ENCODE results near the gene MARCHF10. TPM values are rescaled to one million over a fixed set of nuclear protein-coding genes. Genes with fewer than 3 reads are reported as not detected.
A peak's percentile ranks its signal among the peaks of the same experiment; 100 is the strongest.

MARCHF10 gene
- total RNA-seq, 5 donors from 2014 or later (not counting 1 experiment from before 2014, with no cell fraction given): 0.10 to 0.23 (median 0.13) TPM; not detected in 2

GRCh38 chr17:62816282-62816839, 8.2 kb upstream of the MARCHF10 start:
- H3K36me3 ChIP-seq (ENCODE audit: control insufficient read depth in 2 of 2, extremely low read depth in 1 of 2, insufficient read depth in 1 of 2, low read length in 1 of 2): no peaks in the 10 kb centered on the region
- peaks cover 0 to 3% of the 10 kb centered on the region in 2 experiments for H3K4me1 ChIP-seq (ENCODE audit: control insufficient read depth in 1 of 2, extremely low read depth in 1 of 2, insufficient read depth in 2 of 2, low read length in 2 of 2)
- H3K9me3 ChIP-seq: no peaks in the 10 kb centered on the region
- peaks cover 9 to 14% (median 14%) of the 10 kb centered on the region in 3 donors for H3K9me3 Mint-ChIP-seq
- H3K36me3 Mint-ChIP-seq: no peaks in the 10 kb centered on the region
- no peak for ATAC-seq (replicated peaks in 1 of 4)
- no peak for DNase-seq
- CTCF ChIA-PET: no interaction called here
- H3K27ac ChIP-seq (ENCODE audit: low read length): no peak overlapping the region
- H3K4me3 Mint-ChIP-seq: no peak overlapping the region
- POLR2A ChIA-PET: interaction anchor here in 1 of 2 donors (0.6 kb wide), 1 partner anchor 394 kb away, joined by 3 read pairs; no protein-coding TSS in a partner anchor
- no CpG with 5 or more reads among the region's 6 CpGs for WGBS (ENCODE audit: insufficient coverage)
- H3K27ac Mint-ChIP-seq: no peak overlapping the region
- H3K27me3 ChIP-seq (replicated peaks in 1 of 2; ENCODE audit: control insufficient read depth in 2 of 2, extremely low read depth in 1 of 2, insufficient read depth in 2 of 2, low read length in 1 of 2): peaks cover 0 to 3% of the 10 kb centered on the region in 2 experiments
- H3K27me3 Mint-ChIP-seq: peaks cover 17 to 18% of the 10 kb centered on the region in 2 donors
- no peak overlapping the region for H3K4me3 ChIP-seq (ENCODE audit: control insufficient read depth in 1 of 2, extremely low read depth in 1 of 2, low read length in 1 of 2)
- peaks cover 5 to 7% (median 6%) of the 10 kb centered on the region in 3 donors for H3K4me1 Mint-ChIP-seq

- peaks cover 3 to 6% of the 10 kb centered on the region in 2 experiments for H3K4me1 ChIP-seq (ENCODE audit: control insufficient read depth in 1 of 2, extremely low read depth in 1 of 2, insufficient read depth in 2 of 2, low read length in 2 of 2)
- H3K9me3 ChIP-seq: no peaks in the 10 kb centered on the region
- H3K27ac ChIP-seq (ENCODE audit: low read length): no peak overlapping the region
- POLR2A ChIA-PET: no interaction called here
- no peak for ATAC-seq (replicated peaks in 1 of 4)
- peaks cover 25 to 37% of the 10 kb centered on the region in 2 donors for H3K27me3 Mint-ChIP-seq
- H3K4me3 ChIP-seq (ENCODE audit: control insufficient read depth in 1 of 2, extremely low read depth in 1 of 2, low read length in 1 of 2): no peak overlapping the region
- peaks cover 9 to 14% (median 10%) of the 10 kb centered on the region in 3 donors for H3K9me3 Mint-ChIP-seq
- peak overlapping the region in 1 of 3 donors; percentile 5 for H3K4me3 Mint-ChIP-seq
- no peaks in the 10 kb centered on the region for H3K36me3 ChIP-seq (ENCODE audit: control insufficient read depth in 2 of 2, extremely low read depth in 1 of 2, insufficient read depth in 1 of 2, low read length in 1 of 2)
- peaks cover 0 to 6% (median 2%) of the 10 kb centered on the region in 3 donors for H3K4me1 Mint-ChIP-seq
- H3K27ac Mint-ChIP-seq: no peak overlapping the region
- peaks cover 0 to 17% of the 10 kb centered on the region in 2 experiments for H3K27me3 ChIP-seq (replicated peaks in 1 of 2; ENCODE audit: control insufficient read depth in 2 of 2, extremely low read depth in 1 of 2, insufficient read depth in 2 of 2, low read length in 1 of 2)
- no peak for DNase-seq
- 48% methylated on average over 3 of the region's 4 CpGs for WGBS (ENCODE audit: insufficient coverage)
- CTCF ChIA-PET: no interaction called here
- H3K36me3 Mint-ChIP-seq: no peaks in the 10 kb centered on the region
Measured at GRCh38 chr17:62809656-62810055, 1.5 kb upstream of the MARCHF10 start.

- H3K9me3 Mint-ChIP-seq: peaks cover under 1 to 6% (median under 1%) of the 10 kb centered on the region in 3 donors
- H3K27ac ChIP-seq (ENCODE audit: low read length): no peak overlapping the region
- no peaks in the 10 kb centered on the region for H3K36me3 ChIP-seq (ENCODE audit: control insufficient read depth in 2 of 2, extremely low read depth in 1 of 2, insufficient read depth in 1 of 2, low read length in 1 of 2)
- H3K36me3 Mint-ChIP-seq: no peaks in the 10 kb centered on the region
- H3K4me3 Mint-ChIP-seq: peak overlapping the region in 1 of 3 donors; percentile 5
- 86% methylated on average over 9 of the region's 10 CpGs for WGBS (ENCODE audit: insufficient coverage)
- H3K27ac Mint-ChIP-seq: no peak overlapping the region
- ATAC-seq (replicated peaks in 1 of 4) (no peak), DNase-seq (no peak)
- POLR2A ChIA-PET: interaction anchor here in 1 of 2 donors (0.6 kb wide), 1 partner anchor 303 kb away, joined by 3 read pairs; no protein-coding TSS in a partner anchor
- H3K4me3 ChIP-seq (ENCODE audit: control insufficient read depth in 1 of 2, extremely low read depth in 1 of 2, low read length in 1 of 2): no peak overlapping the region
- peaks cover 0 to 17% of the 10 kb centered on the region in 2 experiments for H3K27me3 ChIP-seq (replicated peaks in 1 of 2; ENCODE audit: control insufficient read depth in 2 of 2, extremely low read depth in 1 of 2, insufficient read depth in 2 of 2, low read length in 1 of 2)
- peaks cover 3 to 6% of the 10 kb centered on the region in 2 experiments for H3K4me1 ChIP-seq (ENCODE audit: control insufficient read depth in 1 of 2, extremely low read depth in 1 of 2, insufficient read depth in 2 of 2, low read length in 2 of 2)
- no peaks in the 10 kb centered on the region for H3K9me3 ChIP-seq
- H3K4me1 Mint-ChIP-seq: peaks cover 0 to 6% (median 2%) of the 10 kb centered on the region in 3 donors
- H3K27me3 Mint-ChIP-seq: peaks cover 33 to 46% of the 10 kb centered on the region in 2 donors
- CTCF ChIA-PET: interaction anchor here (0.6 to 0.7 kb wide), 2 partner anchors 63 to 563 kb away, joined by 3 read pairs; no protein-coding TSS in a partner anchor
Measured at GRCh38 chr17:62808576-62808970, 459 bp upstream of the MARCHF10 start.

GRCh38 chr17:62805234-62805633, 2.9 kb downstream of the MARCHF10 start:
- Mint-ChIP-seq H3K27me3 (peaks cover 38 to 51% of the 10 kb centered on the region in 2 donors), H3K9me3 (no peaks in the 10 kb centered on the region), H3K27ac (no peak overlapping the region), H3K4me3 (no peak overlapping the region), H3K36me3 (no peaks in the 10 kb centered on the region), H3K4me1 (peaks cover 0 to 6% (median 2%) of the 10 kb centered on the region in 3 donors)
- CTCF ChIA-PET: no interaction called here
- Histone ChIP-seq H3K27ac (ENCODE audit: low read length) (no peak overlapping the region), H3K36me3 (ENCODE audit: control insufficient read depth in 2 of 2, extremely low read depth in 1 of 2, insufficient read depth in 1 of 2, low read length in 1 of 2) (no peaks in the 10 kb centered on the region), H3K4me3 (ENCODE audit: control insufficient read depth in 1 of 2, extremely low read depth in 1 of 2, low read length in 1 of 2) (no peak overlapping the region), H3K27me3 (replicated peaks in 1 of 2; ENCODE audit: control insufficient read depth in 2 of 2, extremely low read depth in 1 of 2, insufficient read depth in 2 of 2, low read length in 1 of 2) (peaks cover 0 to 26% of the 10 kb centered on the region in 2 experiments), H3K9me3 (no peaks in the 10 kb centered on the region), H3K4me1 (ENCODE audit: control insufficient read depth in 1 of 2, extremely low read depth in 1 of 2, insufficient read depth in 2 of 2, low read length in 2 of 2) (peaks cover 3 to 6% of the 10 kb centered on the region in 2 experiments)
- 40% methylated on average over 1 of the region's 3 CpGs for WGBS (ENCODE audit: insufficient coverage)
- no peak for DNase-seq
- POLR2A ChIA-PET: no interaction called here
- no peak for ATAC-seq (replicated peaks in 1 of 4)

GRCh38 chr17:62804822-62805221, 3.3 kb downstream of the MARCHF10 start:
- peaks cover 3 to 6% of the 10 kb centered on the region in 2 experiments for H3K4me1 ChIP-seq (ENCODE audit: control insufficient read depth in 1 of 2, extremely low read depth in 1 of 2, insufficient read depth in 2 of 2, low read length in 2 of 2)
- peaks cover 37 to 50% of the 10 kb centered on the region in 2 donors for H3K27me3 Mint-ChIP-seq
- no CpG with 5 or more reads among the region's 8 CpGs for WGBS (ENCODE audit: insufficient coverage)
- ChIA-PET CTCF (no interaction called here), POLR2A (no interaction called here)
- H3K27ac ChIP-seq (ENCODE audit: low read length): no peak overlapping the region
- no peaks in the 10 kb centered on the region for H3K36me3 Mint-ChIP-seq
- H3K9me3 Mint-ChIP-seq: no peaks in the 10 kb centered on the region
- H3K4me3 ChIP-seq (ENCODE audit: control insufficient read depth in 1 of 2, extremely low read depth in 1 of 2, low read length in 1 of 2): no peak overlapping the region
- H3K9me3 ChIP-seq: no peaks in the 10 kb centered on the region
- peaks cover 0 to 26% of the 10 kb centered on the region in 2 experiments for H3K27me3 ChIP-seq (replicated peaks in 1 of 2; ENCODE audit: control insufficient read depth in 2 of 2, extremely low read depth in 1 of 2, insufficient read depth in 2 of 2, low read length in 1 of 2)
- no peak overlapping the region for H3K27ac Mint-ChIP-seq
- H3K4me3 Mint-ChIP-seq: no peak overlapping the region
- ATAC-seq (replicated peaks in 1 of 4) (no peak), DNase-seq (no peak)
- no peaks in the 10 kb centered on the region for H3K36me3 ChIP-seq (ENCODE audit: control insufficient read depth in 2 of 2, extremely low read depth in 1 of 2, insufficient read depth in 1 of 2, low read length in 1 of 2)
- H3K4me1 Mint-ChIP-seq: peaks cover 0 to 6% (median 2%) of the 10 kb centered on the region in 3 donors

- no peaks in the 10 kb centered on the region for H3K9me3 Mint-ChIP-seq
- H3K27me3 Mint-ChIP-seq: peaks cover 34 to 48% of the 10 kb centered on the region in 2 donors
- peaks cover 3 to 6% of the 10 kb centered on the region in 2 experiments for H3K4me1 ChIP-seq (ENCODE audit: control insufficient read depth in 1 of 2, extremely low read depth in 1 of 2, insufficient read depth in 2 of 2, low read length in 2 of 2)
- no peak overlapping the region for H3K4me3 Mint-ChIP-seq
- H3K4me3 ChIP-seq (ENCODE audit: control insufficient read depth in 1 of 2, extremely low read depth in 1 of 2, low read length in 1 of 2): no peak overlapping the region
- no peaks in the 10 kb centered on the region for H3K9me3 ChIP-seq
- 82% methylated on average over 11 of the region's 12 CpGs for WGBS (ENCODE audit: insufficient coverage)
- ATAC-seq (replicated peaks in 1 of 4) (no peak), DNase-seq (no peak)
- H3K4me1 Mint-ChIP-seq: peaks cover 0 to 6% (median 2%) of the 10 kb centered on the region in 3 donors
- H3K27me3 ChIP-seq (replicated peaks in 1 of 2; ENCODE audit: control insufficient read depth in 2 of 2, extremely low read depth in 1 of 2, insufficient read depth in 2 of 2, low read length in 1 of 2): peaks cover 0 to 25% of the 10 kb centered on the region in 2 experiments
- H3K36me3 ChIP-seq (ENCODE audit: control insufficient read depth in 2 of 2, extremely low read depth in 1 of 2, insufficient read depth in 1 of 2, low read length in 1 of 2): no peaks in the 10 kb centered on the region
- ChIA-PET CTCF (no interaction called here), POLR2A (no interaction called here)
- peak overlapping the region in 1 of 2 donors; percentile 60 for H3K27ac Mint-ChIP-seq
- H3K36me3 Mint-ChIP-seq: no peaks in the 10 kb centered on the region
- H3K27ac ChIP-seq (ENCODE audit: low read length): no peak overlapping the region
Measured at GRCh38 chr17:62804025-62804424, 4.1 kb downstream of the MARCHF10 start.

Data from T-cell (primary cell).